ENCODE results near the gene MAML1.

Gene MAML1

DNA sequence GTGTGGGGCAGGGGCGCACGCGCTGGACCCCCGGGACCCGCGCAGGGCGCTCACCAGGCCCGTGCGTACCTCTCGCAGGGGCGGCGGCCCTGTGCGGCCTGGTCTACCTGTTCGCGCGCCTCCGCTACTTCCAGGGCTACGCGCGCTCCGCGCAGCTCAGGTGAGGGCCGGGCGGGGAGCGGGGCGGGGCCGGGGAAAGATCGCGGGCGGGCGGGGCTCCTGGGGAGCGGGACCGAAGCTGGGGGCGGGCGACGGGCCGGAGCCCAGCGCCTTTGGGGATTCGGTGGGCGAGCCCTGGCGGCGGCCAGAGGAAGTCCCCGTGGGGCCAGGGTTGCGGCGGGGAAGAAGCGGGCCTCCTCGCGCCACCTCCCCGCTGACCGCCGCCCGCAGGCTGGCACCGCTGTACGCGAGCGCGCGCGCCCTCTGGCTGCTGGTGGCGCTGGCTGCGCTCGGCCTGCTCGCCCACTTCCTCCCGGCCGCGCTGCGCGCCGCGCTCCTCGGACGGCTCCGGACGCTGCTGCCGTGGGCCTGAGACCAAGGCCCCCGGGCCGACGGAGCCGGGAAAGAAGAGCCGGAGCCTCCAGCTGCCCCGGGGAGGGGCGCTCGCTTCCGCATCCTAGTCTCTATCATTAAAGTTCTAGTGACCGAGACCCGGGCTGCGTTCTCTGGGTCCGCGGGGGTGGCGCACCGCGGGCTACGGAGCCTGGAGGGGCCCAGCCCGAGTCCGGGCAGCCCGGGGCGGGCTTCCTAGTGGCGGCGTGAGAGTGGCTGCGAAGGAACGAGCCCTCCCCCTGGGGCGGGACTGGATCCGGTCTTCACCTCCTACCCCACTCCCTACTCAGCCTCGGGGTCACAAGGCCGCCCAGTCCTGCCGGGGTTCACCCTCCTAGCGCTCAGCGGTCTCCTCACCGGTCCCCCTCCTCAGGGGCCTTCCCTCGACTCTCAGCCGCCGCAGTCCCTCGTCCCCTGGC is 63.5 kb downstream of the MAML1 start:
- peak; percentile 81 for DNase-seq

DNA sequence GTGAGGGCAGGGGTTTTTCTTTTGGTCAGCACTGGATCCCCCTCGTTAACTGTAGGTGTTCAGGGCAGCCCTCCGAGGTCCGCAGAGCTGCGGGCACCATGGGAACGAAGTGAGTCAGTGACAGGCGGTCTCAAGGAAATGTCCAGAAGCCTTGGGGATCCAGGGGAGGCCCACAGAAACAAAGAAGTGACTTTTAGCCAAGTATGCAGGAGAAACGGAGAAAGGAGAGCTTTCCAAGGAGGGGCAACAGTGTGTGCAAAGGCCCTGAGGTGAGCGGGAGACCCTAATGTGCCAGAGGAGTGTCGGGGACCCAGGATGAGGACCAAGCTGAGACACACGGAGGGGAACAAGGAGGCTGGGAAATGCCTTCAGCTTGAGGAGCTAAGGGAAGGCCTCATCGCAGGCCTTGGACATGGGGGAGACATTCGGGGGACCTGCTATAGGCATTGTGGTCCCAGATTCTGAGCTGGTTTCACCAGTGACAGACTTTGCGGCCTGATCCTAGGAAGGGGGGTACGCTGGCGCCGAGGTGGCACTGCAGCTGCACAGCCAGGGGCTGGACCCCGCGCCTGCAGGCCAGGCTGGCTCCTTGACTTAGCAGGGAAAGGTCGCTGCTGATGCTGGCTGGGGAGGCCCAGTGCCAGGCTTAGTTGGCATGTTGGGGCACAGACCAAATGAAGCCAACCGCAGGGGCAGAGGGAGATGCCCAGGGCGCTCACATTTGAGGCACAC is 64.4 kb downstream of the MAML1 start:
- no peak for DNase-seq

DNA sequence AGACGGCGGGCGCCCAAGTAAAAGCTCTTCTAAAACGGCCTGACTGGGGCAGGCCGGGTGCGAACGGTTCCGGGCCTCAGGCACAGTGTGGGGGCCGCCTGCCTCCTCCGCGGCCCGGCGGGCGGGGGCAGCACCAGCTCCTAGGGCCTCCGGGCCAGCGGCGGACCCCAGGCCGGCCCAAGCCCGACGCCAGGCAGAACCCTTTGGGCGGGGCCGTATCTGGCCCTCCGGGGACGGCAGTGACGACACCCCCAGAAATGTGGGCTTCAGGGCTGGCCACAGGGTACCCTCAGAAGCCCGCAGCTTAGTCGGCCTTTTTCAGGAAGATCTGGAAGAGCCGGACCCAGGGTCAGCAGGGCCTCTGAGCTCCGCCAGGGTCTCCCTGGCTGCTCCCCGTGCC is 65.1 kb downstream of the MAML1 start:
- no peak for DNase-seq

DNA sequence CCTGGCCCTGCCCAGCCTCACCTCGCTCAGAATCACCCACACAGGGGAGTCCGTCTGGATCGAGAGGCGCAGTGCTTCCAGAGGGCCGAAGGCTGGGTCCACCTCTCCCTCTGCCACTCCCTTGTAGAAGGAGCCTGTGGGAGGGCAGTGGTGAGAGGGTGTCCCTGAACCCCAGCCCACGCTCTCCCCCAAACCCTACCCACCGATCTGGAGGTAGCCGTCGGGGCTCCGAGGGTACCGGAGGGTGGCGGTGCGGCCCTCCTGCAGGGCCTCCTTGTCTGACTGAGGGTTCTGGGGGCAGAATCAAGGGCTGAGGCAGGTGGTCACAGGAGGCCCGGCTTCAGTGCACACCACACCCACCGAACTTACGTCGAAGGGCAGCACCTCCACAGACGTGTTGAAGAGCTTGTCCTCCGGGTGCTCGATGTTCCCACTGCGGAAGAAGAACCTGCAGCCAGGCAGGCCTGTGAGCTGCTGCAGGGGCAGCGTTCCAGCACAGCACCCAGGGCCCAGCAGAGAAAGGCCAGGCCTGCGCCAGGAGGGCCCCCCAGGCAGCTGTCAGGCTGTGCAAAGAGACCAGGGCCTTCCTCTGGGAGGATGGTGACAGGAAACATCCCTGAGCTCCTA is 65.6 kb downstream of the MAML1 start:
- no peak for DNase-seq

DNA sequence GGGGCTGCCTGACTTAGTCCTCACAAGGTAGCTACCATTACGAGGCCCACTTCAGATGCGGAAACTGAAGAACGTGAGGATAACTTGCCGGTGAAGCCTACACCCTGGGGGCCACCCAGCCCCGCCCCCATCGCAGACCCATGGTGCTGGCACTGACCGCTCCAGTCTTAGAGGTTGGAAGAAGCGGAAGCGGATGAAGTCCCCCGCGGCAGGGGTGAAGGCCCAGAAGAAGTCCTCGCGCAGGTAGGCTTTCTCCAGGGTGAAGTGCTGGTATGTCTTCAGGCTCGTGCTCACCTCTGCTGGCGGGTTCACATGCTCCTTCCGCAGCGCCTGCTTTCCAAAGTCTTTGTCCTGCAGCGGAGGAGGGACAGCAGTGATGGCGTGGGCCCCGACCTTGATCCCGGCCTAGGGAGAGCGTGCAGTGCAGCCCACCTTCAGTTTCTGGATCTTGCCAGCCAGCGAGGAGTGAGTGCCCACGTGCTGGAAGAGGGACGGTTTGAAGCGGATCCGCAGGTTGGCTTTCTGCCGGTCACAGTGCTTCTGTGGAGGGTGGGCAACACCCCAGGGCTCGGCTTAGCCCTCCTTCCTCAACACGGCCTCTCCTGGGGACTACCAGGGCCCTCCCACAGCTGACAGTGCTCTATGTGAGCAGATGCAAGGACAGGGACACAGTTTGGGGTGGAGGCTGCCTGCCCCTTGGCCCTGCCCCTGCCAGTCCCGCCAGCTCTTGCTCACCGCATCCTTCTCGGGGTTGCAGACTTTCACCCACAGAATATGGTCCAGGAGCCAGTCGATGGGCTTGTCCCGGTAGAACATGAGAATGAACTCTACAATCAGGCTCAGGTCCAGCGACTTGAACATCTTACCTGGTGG is 66.4 kb downstream of the MAML1 start:
- DNase-seq = no peak

DNA sequence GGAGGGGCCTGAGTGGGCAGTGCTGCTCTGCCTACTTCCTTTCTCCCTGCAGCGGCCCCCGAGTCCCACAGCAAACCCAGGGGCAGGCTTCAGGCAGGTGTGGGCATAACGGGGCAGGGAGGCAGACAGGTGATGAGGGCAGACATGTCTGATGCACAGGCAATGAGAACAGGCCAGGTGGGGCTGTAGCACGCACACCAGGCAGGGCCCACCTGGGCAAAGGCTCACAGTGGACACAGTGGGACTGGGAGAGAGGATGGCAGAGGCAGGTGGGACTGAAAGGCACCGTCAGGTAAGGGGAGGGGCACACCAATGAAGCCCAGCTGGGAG is 67.0 kb downstream of the MAML1 start:
- no peak for DNase-seq

DNA sequence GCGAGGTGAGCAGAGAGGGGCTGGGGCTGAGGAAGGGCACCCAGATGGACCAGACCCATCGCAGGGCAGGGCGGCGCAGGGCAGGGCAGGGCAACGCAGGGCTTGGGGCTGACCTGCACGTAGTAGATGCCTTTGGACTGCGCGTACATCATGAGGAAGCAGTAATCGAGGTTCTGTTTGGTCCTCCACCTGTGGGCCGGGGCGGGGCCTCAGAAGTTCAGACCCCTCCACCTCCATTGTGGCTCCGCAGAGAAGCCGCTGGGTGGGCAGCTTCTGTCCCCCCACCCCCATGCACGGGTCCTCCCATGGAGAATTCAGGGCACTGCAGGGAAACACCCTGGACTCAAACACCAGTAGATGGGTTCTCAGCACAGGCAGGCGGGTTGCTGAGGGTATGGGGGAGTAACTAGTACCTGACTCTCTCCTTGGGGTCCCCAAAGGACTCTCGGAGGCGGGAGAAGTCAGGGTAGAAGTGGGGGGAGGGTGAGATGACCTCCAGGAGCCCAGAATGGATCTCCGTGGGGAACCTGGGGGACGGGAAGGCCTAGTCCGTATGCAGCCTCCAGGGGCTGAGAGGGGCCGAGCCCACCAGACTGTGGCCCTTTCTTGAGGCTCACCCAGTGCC is 67.6 kb downstream of the MAML1 start:
- no peak for DNase-seq

DNA sequence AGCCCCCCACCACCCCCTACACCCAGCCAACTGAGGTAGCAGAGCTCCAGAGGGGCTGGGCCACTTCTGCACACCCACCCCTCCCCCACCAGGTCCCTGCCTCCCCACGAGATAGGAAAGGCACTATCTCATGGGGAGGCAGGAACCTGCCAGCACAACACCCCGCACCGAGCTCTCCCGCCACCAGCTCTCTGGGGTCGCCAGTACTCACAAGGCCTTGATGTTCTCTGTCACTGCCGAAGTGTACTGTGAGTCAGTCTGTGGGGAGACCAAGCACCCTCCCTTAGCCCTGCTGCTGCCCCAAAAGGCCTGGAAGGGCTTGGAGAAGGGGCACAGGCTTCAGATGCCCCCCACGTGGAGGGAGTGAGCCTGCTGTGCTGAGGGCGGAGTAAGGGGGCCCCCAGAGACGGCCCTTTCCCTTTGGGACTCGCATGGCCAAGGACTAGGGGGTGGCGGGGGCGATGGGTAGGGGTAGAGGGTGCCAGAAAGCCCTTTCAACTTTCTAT is 68.1 kb downstream of the MAML1 start:
- DNase-seq = no peak

DNA sequence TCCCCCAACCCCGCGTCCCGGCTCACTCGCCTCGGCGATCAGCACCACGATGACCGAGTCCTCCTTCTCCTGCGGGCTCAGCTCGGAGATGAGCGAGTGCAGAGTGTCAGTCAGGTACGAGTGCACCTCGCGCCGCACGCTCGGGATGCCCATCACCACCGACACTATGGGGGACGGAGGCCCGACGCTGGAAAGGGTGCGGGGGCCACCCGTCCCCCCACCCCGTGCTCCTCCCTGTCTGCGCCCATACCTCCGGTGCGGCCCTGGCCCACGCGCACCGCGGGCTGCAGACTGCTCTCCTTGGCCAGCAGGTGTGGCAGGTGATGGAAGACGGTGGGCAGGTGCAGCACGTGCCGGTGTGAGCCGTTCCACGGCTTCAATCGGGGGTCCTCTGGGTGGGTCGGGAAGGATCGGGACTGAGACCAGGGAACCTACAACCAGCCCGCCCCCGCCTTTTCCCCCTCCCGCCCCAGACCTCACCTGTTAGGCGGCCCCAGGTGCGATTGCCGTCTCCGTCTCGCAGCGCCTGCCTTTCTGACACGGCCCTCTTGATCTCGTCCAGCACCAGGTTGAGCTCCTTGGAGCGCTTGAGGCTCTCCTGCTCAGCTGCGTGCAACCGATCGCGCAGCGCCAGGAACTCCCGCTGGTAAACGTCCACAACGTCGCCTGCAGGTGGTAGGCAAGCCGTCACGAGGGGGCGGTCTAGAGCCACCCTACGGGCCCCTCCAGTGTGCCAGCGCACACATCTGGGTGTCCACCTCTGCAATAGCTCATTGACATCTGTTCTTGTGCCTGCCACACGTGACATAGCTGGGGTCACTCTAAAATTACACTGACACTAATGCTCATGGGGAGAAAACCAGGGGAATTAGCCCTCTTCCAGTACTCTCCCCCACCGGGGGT is 68.9 kb downstream of the MAML1 start:
- peak; percentile 80 for DNase-seq

DNA sequence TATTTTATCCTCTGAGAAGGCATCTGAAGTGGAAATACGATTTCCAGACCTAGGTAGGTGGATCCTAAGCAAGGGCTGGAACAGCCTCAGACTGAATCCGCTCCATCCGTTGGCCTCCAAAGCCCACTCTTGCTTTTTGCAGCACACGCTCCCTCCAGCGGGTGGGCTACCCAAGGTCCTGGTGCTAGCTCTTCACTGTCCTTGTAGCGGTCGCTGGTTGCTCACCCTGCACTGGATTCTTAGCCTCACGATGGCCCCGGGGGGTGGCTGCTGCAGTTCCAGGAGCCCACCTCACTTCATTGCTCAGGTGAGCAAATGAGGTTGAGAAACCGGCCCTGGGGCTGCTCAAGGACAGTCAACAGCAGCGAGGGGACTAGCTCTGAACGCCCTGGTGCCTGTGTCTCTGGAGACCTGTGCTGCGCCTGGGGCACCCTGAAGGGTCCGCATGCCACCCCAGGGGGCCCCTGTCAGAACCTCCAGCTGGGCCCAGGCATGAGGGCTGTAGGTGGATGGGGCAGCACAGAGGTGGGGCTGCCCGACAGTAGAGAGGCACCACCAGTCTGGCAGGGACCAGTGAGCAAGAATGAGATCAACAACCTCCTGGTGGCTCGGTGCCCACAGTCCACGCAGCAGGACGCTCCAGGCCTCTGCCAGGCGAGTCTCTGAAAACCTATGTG is 69.7 kb downstream of the MAML1 start:
- no peak for DNase-seq

DNA sequence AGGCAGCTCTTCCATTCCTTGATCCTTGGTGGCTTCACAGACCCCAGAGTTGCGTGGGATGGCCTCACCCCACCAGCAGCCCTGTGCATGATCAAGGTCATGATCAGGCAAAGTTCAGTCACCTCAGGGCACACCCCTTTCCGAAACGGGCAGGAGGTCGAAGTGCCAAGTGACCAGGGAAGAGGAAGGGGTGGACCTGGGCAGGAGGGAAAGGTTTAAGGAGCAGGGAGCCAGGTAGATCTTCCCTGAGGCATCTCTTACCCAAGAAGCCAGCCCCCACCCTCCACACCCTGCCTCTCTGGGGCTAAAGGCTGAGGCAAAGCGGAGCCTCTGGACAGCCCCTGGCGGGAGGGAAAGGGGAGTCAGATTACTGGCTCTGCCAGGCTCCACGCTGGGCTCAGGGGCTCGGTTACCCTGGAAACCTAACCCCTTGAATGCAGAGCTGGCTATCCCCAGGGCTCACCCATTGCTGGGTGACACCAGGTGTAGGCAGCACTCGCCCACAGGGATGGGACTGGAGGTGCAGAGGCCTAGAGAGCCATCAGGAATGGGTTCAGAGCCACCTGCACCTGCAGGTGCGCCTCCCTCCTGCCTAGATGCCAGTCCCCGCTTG is 70.4 kb downstream of the MAML1 start:
- DNase-seq = no peak

DNA sequence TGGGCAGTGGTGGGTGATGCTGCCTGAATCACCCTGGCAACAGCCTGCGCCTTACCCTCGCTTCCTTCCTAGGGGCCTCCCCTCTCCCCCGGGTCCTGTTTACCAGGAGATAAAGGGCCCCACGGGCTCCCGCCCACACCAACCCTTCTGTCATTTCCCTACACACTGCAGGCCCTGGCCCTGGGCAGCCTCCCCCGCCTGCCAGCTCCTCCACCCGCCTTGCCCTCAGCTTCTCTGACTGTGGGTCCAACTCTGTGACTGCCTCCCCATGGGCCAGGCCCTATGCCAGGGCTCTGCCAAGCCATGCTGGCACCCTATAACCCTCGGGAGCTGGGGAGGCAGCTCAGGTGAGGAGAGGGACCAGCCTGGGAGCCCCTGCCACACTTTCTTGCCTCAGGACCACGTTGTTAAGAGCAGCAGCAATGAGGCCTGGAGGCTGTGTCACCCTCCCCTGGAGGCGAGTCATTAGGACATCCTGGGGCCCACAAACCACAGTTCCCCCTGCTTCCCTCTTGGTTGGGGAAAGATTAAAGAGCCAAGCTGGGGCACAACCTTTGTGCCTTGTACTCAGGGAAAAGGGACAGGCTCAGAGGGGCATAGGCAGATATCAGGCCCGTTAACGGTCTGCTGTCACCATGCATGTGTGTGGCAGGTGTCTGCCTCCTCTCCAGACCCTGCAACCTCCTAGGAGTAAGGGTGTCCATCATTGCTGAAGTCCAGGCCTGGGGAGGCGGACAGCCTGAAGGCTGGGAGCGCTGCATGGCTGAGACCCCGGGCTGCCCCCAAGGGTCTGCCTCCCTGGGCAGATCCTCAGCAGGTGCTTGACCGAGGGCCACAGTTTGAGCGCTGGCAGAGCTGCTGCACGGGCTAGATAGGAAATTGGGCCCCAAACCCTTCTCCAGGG is 71.3 kb downstream of the MAML1 start:
- peak; percentile 64 for DNase-seq

DNA sequence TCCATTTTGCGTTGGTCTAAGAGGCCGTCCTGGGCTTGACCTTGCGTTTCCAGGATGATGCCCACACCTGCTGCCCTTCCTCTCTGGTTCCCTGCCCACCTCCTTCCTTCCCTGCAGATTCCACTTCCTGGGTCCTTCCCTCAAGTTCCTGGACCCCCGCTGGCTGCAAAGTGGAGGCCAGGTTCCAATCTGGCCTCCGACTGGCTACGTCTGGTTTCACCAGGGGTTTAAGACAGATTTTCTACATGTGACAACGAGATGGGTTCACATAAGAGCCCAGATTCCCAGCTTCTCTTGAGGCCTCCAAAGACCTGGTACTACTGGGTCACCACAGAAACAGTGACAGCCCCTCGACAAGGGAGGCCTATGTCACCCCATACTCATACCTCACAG is 71.9 kb downstream of the MAML1 start:
- no peak for DNase-seq

DNA sequence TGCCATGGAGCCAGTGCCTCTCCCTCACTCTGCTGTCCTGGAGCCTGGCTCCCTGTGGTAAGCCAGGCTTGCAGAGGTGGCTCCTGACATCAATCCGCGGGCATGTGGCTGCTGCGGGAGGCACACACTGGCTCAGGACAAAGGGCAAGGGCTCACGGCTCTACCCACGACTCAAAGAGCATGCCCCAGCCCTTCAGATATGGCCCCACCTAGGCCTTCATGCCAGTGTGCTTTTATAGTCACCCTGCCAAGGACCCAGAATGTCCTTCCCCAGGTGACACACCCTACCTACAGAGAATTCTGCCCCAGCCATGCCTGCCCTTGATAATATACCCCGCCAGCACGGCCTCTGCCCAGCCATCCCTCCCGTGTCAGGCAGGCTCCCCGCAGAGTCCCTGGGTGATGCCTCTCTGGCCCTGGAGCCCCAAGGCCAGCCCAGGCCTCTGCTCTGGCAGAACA is 72.5 kb downstream of the MAML1 start:
- no peak for DNase-seq

DNA sequence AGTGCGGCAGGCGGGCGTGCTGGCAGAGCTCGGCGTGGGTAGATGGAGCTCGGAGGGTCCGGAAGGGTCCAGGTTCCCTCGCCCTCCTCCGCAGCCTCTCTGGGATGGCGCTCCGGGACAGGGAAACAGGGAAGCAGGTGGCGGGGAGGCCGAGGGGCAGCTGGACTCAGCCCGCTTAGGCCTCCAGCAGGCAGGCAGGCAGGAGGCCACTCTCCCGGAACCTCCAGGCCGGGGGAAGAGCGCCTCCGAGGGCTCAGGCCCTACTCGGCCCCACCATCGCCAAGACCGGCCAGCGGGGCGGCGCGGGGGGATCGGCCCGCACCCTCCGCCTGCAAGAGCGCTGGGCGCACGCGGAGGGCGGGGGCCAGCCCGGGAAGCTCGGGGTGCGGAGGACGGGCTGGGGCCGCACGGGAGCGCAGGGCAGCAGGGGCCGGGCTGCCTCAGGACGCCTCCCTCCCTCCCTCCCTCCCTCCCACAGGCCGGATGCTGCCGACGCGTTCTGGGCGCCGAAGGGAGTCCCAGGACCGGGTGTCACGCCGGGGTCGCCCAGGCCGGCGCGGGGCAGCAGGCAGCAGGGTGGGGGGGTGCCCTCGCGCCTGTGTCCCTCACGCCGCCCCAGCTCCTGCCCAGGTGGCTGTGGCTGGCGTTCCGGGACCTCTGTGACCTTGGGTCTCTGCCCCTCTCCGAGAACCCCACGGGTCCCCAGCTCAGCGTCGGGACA is 73.1 kb downstream of the MAML1 start:
- DNase-seq = peak; percentile 49

DNA sequence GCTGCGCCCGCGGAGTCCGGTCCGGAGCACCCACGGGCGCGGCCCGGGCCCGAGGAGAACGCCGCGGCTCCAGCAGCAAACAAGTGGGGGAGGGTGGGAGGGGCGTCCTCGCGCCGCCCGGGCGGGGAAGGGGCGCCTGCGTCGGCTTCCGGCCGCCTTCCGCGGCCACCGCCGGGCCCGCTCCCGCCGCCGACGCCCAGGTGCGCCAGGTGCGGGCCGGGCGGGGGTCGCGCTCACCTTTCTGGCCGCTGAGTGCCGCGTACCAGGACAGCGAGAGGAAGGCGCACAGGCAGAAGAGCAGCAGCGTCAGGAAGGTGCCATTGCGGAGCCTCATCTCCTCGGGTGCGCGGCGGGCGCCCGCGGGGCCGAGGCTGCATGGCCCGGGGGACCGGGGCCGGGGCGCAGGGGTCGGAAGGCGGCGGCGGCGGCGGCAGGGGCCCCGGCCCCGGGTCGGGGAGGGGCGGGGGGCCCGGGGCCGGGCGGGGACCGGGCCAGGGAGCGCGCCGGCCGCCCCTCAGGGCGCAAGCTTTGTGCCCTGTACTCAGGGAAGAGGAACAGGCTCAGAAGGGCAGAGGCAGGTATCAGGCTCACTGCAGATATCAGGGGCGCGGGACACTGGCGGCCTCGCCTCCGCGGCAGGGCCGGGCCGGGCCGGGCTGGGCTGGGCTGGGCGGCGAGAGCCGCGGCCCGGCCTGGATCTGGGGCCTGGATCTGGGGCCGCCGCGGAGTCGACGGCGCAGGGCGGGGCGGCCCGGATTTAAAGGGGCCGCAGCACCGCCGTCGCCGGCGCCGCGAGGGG is 73.8 kb downstream of the MAML1 start, which contains the start of gene MGAT4B:
TSS of gene MGAT4B (minus strand) at position 617 of the 799 bp plus-strand sequence. CDS start at position 334, 283 bp downstream.
- peak; percentile 69 for DNase-seq
